H1 (cell line): ENCODE data around the gene CITED1. TPM values are rescaled to one million over a fixed set of nuclear protein-coding genes. Genes with fewer than 3 reads are reported as not detected.
A peak's percentile ranks its signal among the peaks of the same experiment; 100 is the strongest.

Experiments
- CTCF ChIA-PET: fragments of 300-600 bp; sonication (Branson Sonifier 250); formaldehyde crosslinking; loops from one replicate; lab custom pipeline; 2021; ENCODE audit not compliant: partially characterized antibody; lab: Charles Lee
- POLR2A ChIA-PET: fragments of 300-600 bp; sonication (Branson Sonifier 250); formaldehyde crosslinking; loops from one replicate; lab custom pipeline; 2021; ENCODE audit warnings: inconsistent platforms; ENCODE audit not compliant: partially characterized antibody; lab: Charles Lee
- DNase-seq, 2 experiments: peaks; one replicate each; pipeline versions ENCODE4 v3.0.0 to v3.0.0-alpha.2; 2010 to 2022; ENCODE audit warnings: low spot score in 2 of 2, low read depth in 1 of 2, mixed read lengths in 1 of 2
- FAIRE-seq: peaks from 2 replicates; lab custom pipeline; 2011; peaks lifted over from hg19 to GRCh38; lab: Jason Lieb, UNC
- H2AFZ ChIP-seq: 2 replicates; pipeline ENCODE4 v1.8.1; 2012; ENCODE audit warnings: low read length, inconsistent platforms
- H2AK5ac ChIP-seq: 2 replicates; pipeline ENCODE4 v1.6.1; 2013; ENCODE audit warnings: low read depth, low read length
- H2BK120ac ChIP-seq: replicated peaks from 2 replicates; pipeline ENCODE3; 2013; ENCODE audit warnings: low read depth, low read length, inconsistent platforms
- H2BK12ac ChIP-seq: 2 replicates; pipeline ENCODE4 v1.6.1; 2013; ENCODE audit warnings: low read depth, low read length
- H2BK15ac ChIP-seq: 2 replicates; pipeline ENCODE4 v1.6.1; 2013; ENCODE audit warnings: low read length
- H2BK20ac ChIP-seq: 2 replicates; pipeline ENCODE4 v1.6.1; 2013; ENCODE audit warnings: low read length
- H2BK5ac ChIP-seq: 2 replicates; pipeline ENCODE4 v1.6.1; 2013; ENCODE audit warnings: low read depth, low read length
- H3K14ac ChIP-seq: 2 replicates; pipeline ENCODE4 v1.6.1; 2013; ENCODE audit warnings: inconsistent platforms; ENCODE audit not compliant: insufficient read length
- H3K18ac ChIP-seq: 2 replicates; pipeline ENCODE4 v1.6.1; 2013; ENCODE audit warnings: low read length; ENCODE audit errors: extremely low read depth
- H3K23ac ChIP-seq: 2 replicates; pipeline ENCODE4 v1.6.1; 2013; ENCODE audit warnings: inconsistent platforms; ENCODE audit not compliant: insufficient read length
- H3K23me2 ChIP-seq: 2 replicates; pipeline ENCODE4 v1.6.1; 2013; ENCODE audit warnings: low read depth, low read length
- H3K27ac ChIP-seq: 2 replicates; pipeline ENCODE4 v1.6.1; 2011; ENCODE audit warnings: low read depth, low read length, inconsistent platforms
- H3K27me3 ChIP-seq, 4 experiments: replicated peaks in 1 of 4; 1 replicate in 1 of 4; 2 replicates in 3 of 4; pipeline versions ENCODE4 v1.6.1 to v1.8.1; 2011 to 2013; ENCODE audit warnings: low read length in 3 of 4, mild to moderate bottlenecking in 3 of 4, inconsistent platforms in 2 of 4, mixed read lengths in 2 of 4, moderate library complexity in 1 of 4; ENCODE audit not compliant: control insufficient read depth in 3 of 4, insufficient read depth in 3 of 4; ENCODE audit errors: extremely low read depth in 1 of 4
- H3K36me3 ChIP-seq, 4 experiments: 2 replicates each; pipeline versions ENCODE4 v1.6.1 to v1.8.1; 2011 to 2013; ENCODE audit warnings: mild to moderate bottlenecking in 4 of 4, low read length in 3 of 4, moderate library complexity in 2 of 4, control low read depth in 1 of 4, inconsistent platforms in 1 of 4; ENCODE audit not compliant: insufficient read depth in 4 of 4, control insufficient read depth in 2 of 4
- H3K4ac ChIP-seq: replicated peaks from 2 replicates; pipeline ENCODE3; 2013; ENCODE audit warnings: low read length, low read depth, mixed read lengths, inconsistent platforms; ENCODE audit not compliant: insufficient read length
- H3K4me1 ChIP-seq, 4 experiments: replicated peaks in 1 of 4; 1 replicate in 1 of 4; 2 replicates in 3 of 4; pipeline versions ENCODE4 v1.6.1 to v1.8.1; 2011 to 2013; ENCODE audit warnings: low read length in 3 of 4, inconsistent platforms in 2 of 4, mixed read lengths in 1 of 4; ENCODE audit not compliant: insufficient read depth in 4 of 4, control insufficient read depth in 3 of 4
- H3K4me2 ChIP-seq, 2 experiments: 2 replicates each; pipeline versions ENCODE4 v1.6.1 to v1.8.1; 2011 to 2013; ENCODE audit warnings: low read depth in 2 of 2, low read length in 2 of 2, control low read depth in 1 of 2, inconsistent platforms in 1 of 2, mild to moderate bottlenecking in 1 of 2; ENCODE audit not compliant: insufficient read depth in 1 of 2
- H3K4me3 ChIP-seq, 4 experiments: fragments of 200-600, 300-600 bp in 1 of 4; sonication (generic), shearing (Covaris generic), sonication (Bioruptor Twin) in 1 of 4; 2 replicates each; pipeline versions ENCODE4 v1.5.1 to v1.8.1; 2011 to 2016; ENCODE audit warnings: low read length in 4 of 4, low read depth in 3 of 4, control low read depth in 2 of 4, inconsistent platforms in 2 of 4, mild to moderate bottlenecking in 2 of 4, mixed read lengths in 1 of 4, moderate library complexity in 1 of 4; ENCODE audit not compliant: insufficient read depth in 2 of 4; ENCODE audit errors: extremely low read depth in 1 of 4
- H3K56ac ChIP-seq: replicated peaks from 2 replicates; pipeline ENCODE3; 2013; ENCODE audit warnings: low read depth, mild to moderate bottlenecking, mixed read lengths, low read length, inconsistent platforms; ENCODE audit not compliant: insufficient read length
- H3K79me1 ChIP-seq: 2 replicates; pipeline ENCODE4 v1.6.1; 2013; ENCODE audit warnings: low read depth, low read length, control low read depth
- H3K79me2 ChIP-seq, 2 experiments: 2 replicates each; pipeline versions ENCODE4 v1.6.1 to v1.8.1; 2012 to 2013; ENCODE audit warnings: low read length in 2 of 2, mild to moderate bottlenecking in 2 of 2, inconsistent platforms in 1 of 2; ENCODE audit not compliant: insufficient read depth in 2 of 2, control insufficient read depth in 1 of 2
- H3K9ac ChIP-seq, 4 experiments: replicated peaks in 1 of 4; 1 replicate in 1 of 4; 2 replicates in 3 of 4; pipeline versions ENCODE4 v1.6.1 to v1.8.1; 2011 to 2013; ENCODE audit warnings: low read depth in 3 of 4, low read length in 3 of 4, control low read depth in 2 of 4, mild to moderate bottlenecking in 2 of 4, moderate library complexity in 2 of 4, inconsistent platforms in 1 of 4; ENCODE audit errors: extremely low read depth in 1 of 4
- H3K9me3 ChIP-seq, 2 experiments: 2 replicates each; pipeline versions ENCODE4 v1.6.1 to v1.8.1; 2012 to 2013; ENCODE audit warnings: mild to moderate bottlenecking in 2 of 2, moderate library complexity in 2 of 2, control low read depth in 1 of 2, inconsistent platforms in 1 of 2, low read depth in 1 of 2, low read length in 1 of 2, mixed read lengths in 1 of 2; ENCODE audit not compliant: insufficient read depth in 2 of 2
- H4K20me1 ChIP-seq, 2 experiments: replicated peaks in 1 of 2; 2 replicates each; pipeline versions ENCODE3 to v1.8.1; 2011 to 2013; ENCODE audit warnings: inconsistent platforms in 2 of 2, low read length in 2 of 2, mild to moderate bottlenecking in 1 of 2; ENCODE audit not compliant: insufficient read depth in 2 of 2, control insufficient read depth in 1 of 2
- H4K5ac ChIP-seq: 2 replicates; pipeline ENCODE4 v1.6.1; 2013; ENCODE audit warnings: low read length, low read depth, mixed read lengths, inconsistent platforms; ENCODE audit not compliant: insufficient read length
- H4K8ac ChIP-seq: 2 replicates; pipeline ENCODE4 v1.8.0; 2013; ENCODE audit warnings: mild to moderate bottlenecking, moderate library complexity, low read length, inconsistent platforms; ENCODE audit not compliant: insufficient read depth; ENCODE audit errors: extremely low read depth
- H4K91ac ChIP-seq: replicated peaks from 2 replicates; pipeline ENCODE3; 2013; ENCODE audit warnings: low read length, mixed read lengths, inconsistent platforms; ENCODE audit not compliant: insufficient read length
- ATF2 ChIP-seq: IDR thresholded peaks from 2 replicates; pipeline ENCODE4 v1.6.1; 2012; ENCODE audit warnings: low read length, inconsistent platforms
- BRCA1 ChIP-seq: IDR thresholded peaks from 2 replicates; pipeline ENCODE4 v1.6.1; 2012; ENCODE audit warnings: low read depth, low read length, improper control_type of control experiment
- CHD1 ChIP-seq: IDR thresholded peaks from 2 replicates; pipeline ENCODE4 v1.6.1; 2012; ENCODE audit warnings: low read depth, low read length, improper control_type of control experiment
- CHD2 ChIP-seq: IDR thresholded peaks from 2 replicates; pipeline ENCODE4 v1.6.1; 2012; ENCODE audit warnings: low read length, improper control_type of control experiment
- CTBP2 ChIP-seq: IDR thresholded peaks from 2 replicates; pipeline ENCODE4 v1.7.0; 2011; ENCODE audit warnings: borderline replicate concordance, mild to moderate bottlenecking, moderate library complexity, mixed read lengths, low read length; ENCODE audit not compliant: insufficient read depth, insufficient read length
- EZH2 ChIP-seq: fragments of 200-600 bp; sonication (generic); IDR thresholded peaks from 2 replicates; pipeline ENCODE4 v1.7.1; 2012; ENCODE audit warnings: low read depth, mild to moderate bottlenecking, moderate library complexity, low read length, inconsistent platforms; ENCODE audit not compliant: severe bottlenecking
- PHF8 ChIP-seq: fragments of 200-600 bp; sonication (generic); conservative IDR thresholded peaks from 2 replicates; pipeline ENCODE4 v1.7.1; 2012; ENCODE audit warnings: low read depth, mild to moderate bottlenecking, inconsistent platforms, low read length, moderate library complexity
- SIX5 ChIP-seq: IDR thresholded peaks from 2 replicates; pipeline ENCODE4 v1.6.1; 2011; ENCODE audit warnings: mild to moderate bottlenecking, low read depth, low read length
- TCF12 ChIP-seq: IDR thresholded peaks from 2 replicates; pipeline ENCODE4 v1.6.1; 2011; ENCODE audit warnings: low read depth, mild to moderate bottlenecking, low read length
- YY1 ChIP-seq: IDR thresholded peaks from 2 replicates; pipeline ENCODE4 v1.6.1; 2011; ENCODE audit warnings: low read depth, mild to moderate bottlenecking, low read length
- WGBS, 2 experiments: shearing (Covaris generic) in 1 of 2; methylation state at CpG; one replicate each; pipeline versions ENCODE4 v1.1.6 to v1.1.7; 2013 to 2015; ENCODE audit warnings: low lambda C conversion rate in 2 of 2, mixed read lengths in 2 of 2, inconsistent platforms in 1 of 2, low coverage in 1 of 2, missing lambda C conversion rate in 1 of 2; ENCODE audit not compliant: insufficient replicate concordance in 2 of 2, insufficient coverage in 1 of 2, insufficient read length in 1 of 2; ENCODE audit errors: extremely low coverage in 1 of 2, missing lambda C conversion rate in 1 of 2; 5-methylcytosine and 5-hydroxymethylcytosine counted together
- polyA plus RNA-seq, 7 experiments: library from polyadenylated mRNA; depleted of rRNA in 3 of 7; stranded (reverse) in 5 of 7; unstranded in 2 of 7; fragments of >200 nt in 5 of 7; fragments of 200-250 nt in 2 of 7; gene quantifications; 1 replicate in 5 of 7; 2 replicates in 1 of 7; 4 replicates in 1 of 7; pipeline versions ENCODE4 v1.2.1 to v1.2.3, GENCODE V29; 2011 to 2013; ENCODE audit warnings: missing spikeins in 2 of 7, mixed read lengths in 2 of 7
- total RNA-seq: library from RNA; stranded (reverse); fragmentation: NEBNext Ultra II Directional; extraction: Animal tissue kit (Norgen Biotek cat#: 25700); gene quantifications from 2 replicates; pipeline ENCODE4 v1.2.1, GENCODE V29; 2021

CITED1 gene
- total and polyA plus RNA-seq, 2 of the 8 experiments (the other 6 are each of a cell fraction or from before 2014, with no cell fraction given), result 1.2 to 2.4 TPM

- Histone ChIP-seq H4K91ac (no peak overlapping the region), H3K4ac (no peak overlapping the region), H2AK5ac (no peak overlapping the region), H3K4me1 (peaks cover 0 to 6% (median 2%) of the 10 kb centered on the region in 4 experiments; a peak in 4 of 7 replicates), H3K14ac (no peak overlapping the region), H3K79me2 (no peaks in the 10 kb centered on the region), H3K9ac (no peak overlapping the region), H3K23me2 (peaks cover 16% of the 10 kb centered on the region), H2BK12ac (peak overlapping the region; percentile 5; the same call in 1 of the 2 replicates), H3K4me2 (peak overlapping the region; percentile 74 to 82), H3K56ac (no peak overlapping the region), H2BK15ac (no peak overlapping the region), H3K79me1 (no peaks in the 10 kb centered on the region), H3K36me3 (peaks cover 0 to 2% (median 0%) of the 10 kb centered on the region in 4 experiments; a peak in 1 of 8 replicates), H3K18ac (peak overlapping the region; percentile 78), H2BK20ac (no peak overlapping the region), H2AFZ (peak overlapping the region; percentile 82; the same call in 1 of the 2 replicates), H3K9me3 (no peaks in the 10 kb centered on the region), H4K8ac (no peak overlapping the region), H3K27me3 (peaks cover 29 to 65% (median 56%) of the 10 kb centered on the region in 4 experiments), H4K5ac (no peak overlapping the region), H4K20me1 (peaks cover 0 to 2% of the 10 kb centered on the region in 2 experiments), H2BK120ac (no peak overlapping the region), H2BK5ac (no peak overlapping the region; the same call in 1 of the 2 replicates), H3K27ac (no peak overlapping the region), H3K4me3 (peak overlapping the region; percentile 32 to 61 (median 42); a peak in 7 of 8 replicates), H3K23ac (no peak overlapping the region)
- POLR2A ChIA-PET, result interaction anchor here (0.6 to 3.1 kb wide), 5 partner anchors 9 to 66 kb away, joined by 3 to 10 read pairs (median 3); partner anchors contain the start of gene RPS4X
- CTCF ChIA-PET, result interaction anchor here (1.7 to 2.1 kb wide), 2 partner anchors 11 to 63 kb away, joined by 6 to 9 read pairs; no protein-coding TSS in a partner anchor
- DNase-seq (peak in 1 of 2 experiments; percentile 85), FAIRE-seq (peak; percentile 91)
- 2% methylated on average over 20 of the region's 24 CpGs; no CpG with 5 or more reads in 1 of the 2 experiments for WGBS, 2 experiments
- TF ChIP-seq SIX5 (no peak), BRCA1 (no peak), CHD2 (no peak), EZH2 (peak; percentile 45), YY1 (no peak), PHF8 (no peak), TCF12 (no peak), CHD1 (no peak), CTBP2 (peak; percentile 56), ATF2 (no peak)
Measured at GRCh38 chrX:72308566-72309296, 3.0 kb upstream of the CITED1 start.
